Measurements from ENCODE around the gene GRK5. TPM values are rescaled to one million over a fixed set of nuclear protein-coding genes. Genes with fewer than 3 reads are reported as not detected.

GRK5 gene
- total and polyA plus RNA-seq, 8 donors: 34.6 to 60.8 (median 54.5) TPM

DNA sequence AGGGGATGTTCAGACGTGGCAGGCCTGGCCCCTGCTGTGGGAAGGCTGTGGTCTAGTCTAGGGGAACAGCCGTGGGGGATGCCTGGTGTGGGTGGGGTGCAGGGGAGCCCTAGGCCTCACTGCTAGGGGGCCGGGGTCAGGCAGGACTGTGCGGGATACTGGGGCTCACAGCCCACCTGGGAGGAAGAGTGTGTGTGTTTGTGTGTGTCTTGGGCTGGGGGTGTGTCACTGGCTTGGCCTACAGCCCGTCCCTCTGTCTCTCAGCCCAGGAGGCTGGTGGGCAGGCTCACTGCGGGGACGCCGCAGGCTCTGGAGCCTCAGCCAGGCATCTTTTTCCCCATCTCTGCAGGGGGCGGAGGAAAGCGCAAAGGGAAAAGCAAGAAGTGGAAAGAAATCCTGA, 118.8 kb downstream of the GRK5 start:
- no peaks in the 10 kb centered on the region for H3K36me3 ChIP-seq
- DNase-seq (no peak), ATAC-seq (no peak)
- TF ChIP-seq CTCF (IDR thresholded peaks at IDR 0.05): no peak
- intact Hi-C loops (cut with DNase I): no loop called here
- no peak overlapping the region for H3K4me3 ChIP-seq
- no peaks in the 10 kb centered on the region for H3K9me3 ChIP-seq
- H3K4me1 ChIP-seq: peaks cover 0 to 9% of the 10 kb centered on the region in 2 donors
- H3K27me3 ChIP-seq: no peaks in the 10 kb centered on the region
- no peak overlapping the region for H3K27ac ChIP-seq

GRCh38 chr10:119327096-119327745, 119.8 kb downstream of the GRK5 start:
- intact Hi-C loops (cut with DNase I): no loop called here
- H3K27me3 ChIP-seq: no peaks in the 10 kb centered on the region
- no peak for TF ChIP-seq CTCF (IDR thresholded peaks at IDR 0.05)
- H3K9me3 ChIP-seq: no peaks in the 10 kb centered on the region
- no peak overlapping the region for H3K4me3 ChIP-seq
- no peaks in the 10 kb centered on the region for H3K36me3 ChIP-seq
- H3K4me1 ChIP-seq: peaks cover 0 to 7% of the 10 kb centered on the region in 2 donors
- DNase-seq (no peak), ATAC-seq (no peak)
- H3K27ac ChIP-seq: no peak overlapping the region

DNA sequence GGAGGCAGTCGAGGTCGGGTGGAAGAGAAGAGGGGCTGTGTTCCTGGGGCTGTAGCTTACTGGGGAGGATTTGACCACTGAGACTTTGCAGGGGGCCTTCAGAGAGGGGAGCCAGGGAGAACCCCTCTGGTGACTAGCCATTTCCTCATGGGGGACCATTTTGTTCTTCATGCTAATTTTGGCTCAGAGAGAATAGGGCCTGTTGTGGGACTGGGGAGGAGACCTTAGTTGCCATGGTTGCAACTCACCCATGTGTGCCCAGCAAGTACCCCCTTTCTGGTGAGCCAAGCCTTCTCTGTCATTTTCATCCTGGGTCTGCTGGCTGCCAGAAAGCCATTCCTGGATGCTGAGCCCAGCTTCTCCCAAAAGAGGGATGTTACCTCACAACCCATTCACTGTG, 120.9 kb downstream of the GRK5 start:
- TF ChIP-seq CTCF (IDR thresholded peaks at IDR 0.05): no peak
- H3K4me1 ChIP-seq: peaks cover 0 to 1% of the 10 kb centered on the region in 2 donors
- DNase-seq: no peak
- no peaks in the 10 kb centered on the region for H3K36me3 ChIP-seq
- ATAC-seq: no peak
- H3K9me3 ChIP-seq: no peaks in the 10 kb centered on the region
- no peak overlapping the region for H3K4me3 ChIP-seq
- intact Hi-C loops (cut with DNase I): no loop called here
- no peaks in the 10 kb centered on the region for H3K27me3 ChIP-seq
- no peak overlapping the region for H3K27ac ChIP-seq

DNA sequence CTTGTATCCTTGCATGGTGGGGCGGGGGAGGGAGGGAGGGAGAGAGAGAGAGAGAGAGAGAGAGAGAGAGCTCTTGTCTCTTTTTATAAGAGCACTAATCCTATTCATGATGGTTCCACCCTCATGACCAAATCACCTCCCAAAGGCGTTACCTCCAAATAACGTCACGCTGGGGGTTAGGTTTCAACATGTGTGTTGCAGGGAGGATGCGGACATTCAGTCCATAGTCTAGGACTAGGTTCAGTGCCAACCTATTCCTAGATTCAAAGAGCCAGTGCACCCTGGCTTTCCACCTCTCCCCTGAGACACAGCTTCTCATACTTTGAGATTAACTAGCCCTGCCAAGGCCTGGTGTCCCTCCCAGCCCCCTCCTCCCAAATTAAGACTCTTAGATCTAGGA, 123.0 kb downstream of the GRK5 start:
- TF ChIP-seq CTCF (IDR thresholded peaks at IDR 0.05): no peak
- Histone ChIP-seq H3K27ac (no peak overlapping the region), H3K9me3 (no peaks in the 10 kb centered on the region), H3K27me3 (no peaks in the 10 kb centered on the region), H3K4me1 (peaks cover 0 to 2% of the 10 kb centered on the region in 2 donors), H3K4me3 (no peak overlapping the region), H3K36me3 (peaks cover 0 to 5% of the 10 kb centered on the region in 2 donors)
- DNase-seq (no peak), ATAC-seq (no peak)
- intact Hi-C loops (cut with DNase I): no loop called here

DNA sequence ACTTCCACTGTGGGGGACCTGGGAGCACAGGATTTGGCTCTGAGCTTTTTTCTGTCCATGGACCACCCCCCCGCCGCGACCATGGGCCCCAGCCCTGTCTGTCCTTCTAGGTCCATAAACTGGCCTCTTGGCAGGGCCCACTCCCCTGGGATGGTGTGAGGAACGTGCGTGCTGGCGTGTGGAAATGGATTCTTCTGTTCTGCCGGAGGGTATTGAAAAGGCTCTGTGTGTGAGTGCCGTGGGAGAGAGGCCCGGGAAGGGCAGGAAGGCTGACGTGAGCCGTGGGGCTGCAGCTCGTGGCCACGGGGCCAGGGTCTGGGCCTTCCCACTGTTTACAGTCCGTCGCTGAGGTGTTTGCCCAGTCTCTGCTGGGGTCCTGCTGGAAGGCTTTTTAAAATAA, 123.7 kb downstream of the GRK5 start:
- no peaks in the 10 kb centered on the region for H3K27me3 ChIP-seq
- H3K4me3 ChIP-seq: no peak overlapping the region
- H3K27ac ChIP-seq: no peak overlapping the region
- no peaks in the 10 kb centered on the region for H3K9me3 ChIP-seq
- DNase-seq (no peak), ATAC-seq (no peak)
- H3K4me1 ChIP-seq: peaks cover 0 to 8% of the 10 kb centered on the region in 2 donors
- no peak for TF ChIP-seq CTCF (IDR thresholded peaks at IDR 0.05)
- intact Hi-C loops (cut with DNase I): no loop called here
- peaks cover 0 to 5% of the 10 kb centered on the region in 2 donors for H3K36me3 ChIP-seq

Measured in left lung (tissue), 10 donors.